ENCODE data around the gene MICU2. TPM values are rescaled to one million over a fixed set of nuclear protein-coding genes. Genes with fewer than 3 reads are reported as not detected.
"Not testable (repeated sequence)": the region's sequence is repeated elsewhere in the genome, so short reads cannot be mapped to it uniquely, and the experiment has no call there.

Gene MICU2
- polyA plus RNA-seq, 1 donor from 2014 or later = 223 TPM

GRCh38 chr13:21590231-21590630 lies 13.7 kb downstream of the MICU2 start:
- H3K4me3 ChIP-seq (ENCODE audit: low read length) = no peak overlapping the region
- H3K9me2 ChIP-seq (ENCODE audit: insufficient read depth, low read length) = no peaks in the 10 kb centered on the region
- H3K36me3 ChIP-seq (ENCODE audit: insufficient read depth, low read length) = no peaks in the 10 kb centered on the region
- H3F3A ChIP-seq (ENCODE audit: insufficient read depth, low read length, poor library complexity, severe bottlenecking) = no peaks in the 10 kb centered on the region
- no peaks in the 10 kb centered on the region for H3K9me3 ChIP-seq (ENCODE audit: low read length)
- TF ChIP-seq SMC3 (conservative IDR thresholded peaks at IDR 0.05; ENCODE audit: poor library complexity) (no peak), TAF1 (IDR thresholded peaks at IDR 0.05; ENCODE audit: low read depth) (no peak), EZH2 (IDR thresholded peaks at IDR 0.05; ENCODE audit: borderline replicate concordance, insufficient read depth, low read length, poor library complexity, severe bottlenecking) (no peak), MXI1 (conservative IDR thresholded peaks at IDR 0.05; ENCODE audit: poor library complexity, severe bottlenecking) (no peak), REST (IDR thresholded peaks at IDR 0.05; ENCODE audit: borderline replicate concordance) (no peak), RAD21 (conservative IDR thresholded peaks at IDR 0.05) (no peak)
- H4K20me1 ChIP-seq (ENCODE audit: insufficient read depth) = no peaks in the 10 kb centered on the region
- H3K9ac ChIP-seq (ENCODE audit: low read length) = no peak overlapping the region
- peaks cover 21% of the 10 kb centered on the region for H3K79me2 ChIP-seq (replicated peaks; ENCODE audit: insufficient read depth, low read length)
- H3K4me2 ChIP-seq (ENCODE audit: low read length) = no peak overlapping the region
- H2AFZ ChIP-seq (ENCODE audit: low read depth, low read length) = no peak overlapping the region
- no peak overlapping the region for H3K27ac ChIP-seq (ENCODE audit: low read length)
- no peaks in the 10 kb centered on the region for H3K27me3 ChIP-seq (ENCODE audit: insufficient read depth, low read depth, low read length)

GRCh38 chr13:21589510-21589909 lies 14.5 kb downstream of the MICU2 start:
- H3K36me3 ChIP-seq (ENCODE audit: insufficient read depth, low read length) = not testable (repeated sequence)
- H3K79me2 ChIP-seq (replicated peaks; ENCODE audit: insufficient read depth, low read length) = peaks cover 20% of the 10 kb centered on the region

GRCh38 chr13:21588411-21588810 lies 15.6 kb downstream of the MICU2 start:
- not testable (repeated sequence) for H3K4me2 ChIP-seq (ENCODE audit: low read length); H3F3A ChIP-seq (ENCODE audit: insufficient read depth, low read length, poor library complexity, severe bottlenecking); H3K9ac ChIP-seq (ENCODE audit: low read length); H3K36me3 ChIP-seq (ENCODE audit: insufficient read depth, low read length); H3K9me2 ChIP-seq (ENCODE audit: insufficient read depth, low read length); H4K20me1 ChIP-seq (ENCODE audit: insufficient read depth); H3K27me3 ChIP-seq (ENCODE audit: insufficient read depth, low read depth, low read length); H3K27ac ChIP-seq (ENCODE audit: low read length); H3K4me3 ChIP-seq (ENCODE audit: low read length); H3K9me3 ChIP-seq (ENCODE audit: low read length); H2AFZ ChIP-seq (ENCODE audit: low read depth, low read length)
- peaks cover 20% of the 10 kb centered on the region for H3K79me2 ChIP-seq (replicated peaks; ENCODE audit: insufficient read depth, low read length)

More at GRCh38 chr13:21589510-21589909, 14.5 kb downstream of the MICU2 start:
- H3K27ac ChIP-seq (ENCODE audit: low read length); H4K20me1 ChIP-seq (ENCODE audit: insufficient read depth); H3K27me3 ChIP-seq (ENCODE audit: insufficient read depth, low read depth, low read length); H3K4me3 ChIP-seq (ENCODE audit: low read length); H3K9ac ChIP-seq (ENCODE audit: low read length); H3K9me3 ChIP-seq (ENCODE audit: low read length); H3K4me2 ChIP-seq (ENCODE audit: low read length); H3F3A ChIP-seq (ENCODE audit: insufficient read depth, low read length, poor library complexity, severe bottlenecking); H3K9me2 ChIP-seq (ENCODE audit: insufficient read depth, low read length); H2AFZ ChIP-seq (ENCODE audit: low read depth, low read length): not testable (repeated sequence)

All from neural cell (in vitro differentiated cells).